CD14-positive monocyte (primary cell): Measurements from ENCODE around the gene MAP3K20. TPM values are rescaled to one million over a fixed set of nuclear protein-coding genes. Genes with fewer than 3 reads are reported as not detected.

ENCODE experiments used
- DNase-seq, 3 donors: peaks; one replicate each; pipeline ENCODE4 v3.0.0-alpha.2; 2011 to 2022
- H2AFZ ChIP-seq: 2 replicates; pipeline ENCODE4 v1.6.0; 2012; ENCODE audit warnings: mild to moderate bottlenecking, low read depth, low read length, inconsistent platforms; ENCODE audit not compliant: insufficient read depth, poor library complexity, severe bottlenecking
- H3K27ac ChIP-seq, 2 donors: 1 replicate in 1 of 2; 2 replicates in 1 of 2; pipeline ENCODE4 v1.5.1; 2012 to 2013; ENCODE audit warnings: low read length in 2 of 2, control low read depth in 1 of 2, inconsistent platforms in 1 of 2, low read depth in 1 of 2, mild to moderate bottlenecking in 1 of 2
- H3K27me3 ChIP-seq, 2 donors: one replicate each; pipeline versions ENCODE4 v1.6.0 to v1.6.1; 2011 to 2013; ENCODE audit warnings: low read length in 2 of 2; ENCODE audit not compliant: control insufficient read depth in 2 of 2, insufficient read depth in 2 of 2
- H3K36me3 ChIP-seq, 2 donors: replicated peaks in 1 of 2; 1 replicate in 1 of 2; 2 replicates in 1 of 2; pipeline versions ENCODE4 v1.5.1 to v1.6.1; 2012 to 2013; ENCODE audit warnings: low read length in 2 of 2, control low read depth in 1 of 2, inconsistent platforms in 1 of 2, mild to moderate bottlenecking in 1 of 2; ENCODE audit not compliant: insufficient read depth in 2 of 2, control insufficient read depth in 1 of 2
- H3K4me1 ChIP-seq, 2 donors: 1 replicate in 1 of 2; 2 replicates in 1 of 2; pipeline versions ENCODE4 v1.5.1 to v1.6.1; 2012 to 2013; ENCODE audit warnings: low read length in 2 of 2, control low read depth in 1 of 2, inconsistent platforms in 1 of 2, mild to moderate bottlenecking in 1 of 2, moderate library complexity in 1 of 2; ENCODE audit not compliant: insufficient read depth in 2 of 2, control insufficient read depth in 1 of 2
- H3K4me2 ChIP-seq: replicated peaks from 2 replicates; pipeline ENCODE3; 2012; ENCODE audit warnings: low read length, moderate library complexity, mild to moderate bottlenecking; ENCODE audit not compliant: poor library complexity, severe bottlenecking; ENCODE audit errors: extremely low read depth
- H3K4me3 ChIP-seq, 3 experiments: fragments of 200-600 bp in 1 of 3; sonication (generic) in 1 of 3; replicated peaks in 1 of 3; 1 replicate in 2 of 3; 2 replicates in 1 of 3; pipeline ENCODE4 v1.5.1; 2011 to 2013; ENCODE audit warnings: low read length in 3 of 3, mild to moderate bottlenecking in 3 of 3, control low read depth in 2 of 3, low read depth in 2 of 3, inconsistent platforms in 1 of 3, moderate library complexity in 1 of 3
- H3K79me2 ChIP-seq: 2 replicates; pipeline ENCODE4 v1.6.0; 2012; ENCODE audit warnings: mild to moderate bottlenecking, control low read depth, inconsistent platforms, low read length, moderate library complexity; ENCODE audit not compliant: insufficient read depth
- H3K9ac ChIP-seq: 2 replicates; pipeline ENCODE4 v1.6.0; 2017; ENCODE audit warnings: low read length, mild to moderate bottlenecking; ENCODE audit not compliant: insufficient read depth, poor library complexity, severe bottlenecking
- H3K9me3 ChIP-seq, 2 donors: replicated peaks in 1 of 2; 1 replicate in 1 of 2; 2 replicates in 1 of 2; pipeline versions ENCODE4 v1.5.1 to v1.6.1; 2012 to 2013; ENCODE audit warnings: low read length in 2 of 2, control low read depth in 1 of 2; ENCODE audit not compliant: control insufficient read depth in 1 of 2, insufficient read depth in 1 of 2
- H4K20me1 ChIP-seq: 2 replicates; pipeline ENCODE4 v1.6.0; 2012; ENCODE audit warnings: mild to moderate bottlenecking, low read length, control low read depth, moderate library complexity; ENCODE audit not compliant: insufficient read depth
- H3K27ac Mint-ChIP-seq, 7 donors: one replicate each; pipeline ENCODE4 v1.8.0; 2020; ENCODE audit warnings: mild to moderate bottlenecking in 7 of 7, mixed read lengths in 7 of 7, moderate library complexity in 6 of 7, inconsistent platforms in 2 of 7
- H3K27me3 Mint-ChIP-seq, 3 donors: one replicate each; pipeline ENCODE4 v1.8.0; 2021 to 2022; ENCODE audit warnings: low read depth in 3 of 3, mild to moderate bottlenecking in 3 of 3, mixed read lengths in 3 of 3, moderate library complexity in 3 of 3, inconsistent platforms in 1 of 3
- H3K36me3 Mint-ChIP-seq, 2 donors: one replicate each; pipeline ENCODE4 v1.8.0; 2020; ENCODE audit warnings: mixed read lengths in 2 of 2, inconsistent platforms in 1 of 2, mild to moderate bottlenecking in 1 of 2
- H3K4me1 Mint-ChIP-seq: one replicate; pipeline ENCODE4 v1.8.0; 2020; ENCODE audit warnings: mild to moderate bottlenecking, mixed read lengths
- H3K4me3 Mint-ChIP-seq, 2 donors: one replicate each; pipeline ENCODE4 v1.8.0; 2020; ENCODE audit warnings: mild to moderate bottlenecking in 2 of 2, mixed read lengths in 2 of 2, moderate library complexity in 1 of 2
- H3K9me3 Mint-ChIP-seq, 7 donors: one replicate each; pipeline ENCODE4 v1.8.0; 2020 to 2022; ENCODE audit warnings: mixed read lengths in 7 of 7, mild to moderate bottlenecking in 6 of 7, moderate library complexity in 6 of 7, inconsistent platforms in 2 of 7
- CTCF ChIP-seq: fragments of 200-600 bp; IDR thresholded peaks from one replicate; pipeline ENCODE4 v1.8.0; 2022; ENCODE audit warnings: antibody characterized with exemption, mild to moderate bottlenecking
- WGBS: methylation state at CpG from one replicate; pipeline ENCODE4 v1.1.5; 2013; ENCODE audit warnings: missing lambda C conversion rate; ENCODE audit not compliant: insufficient coverage; 5-methylcytosine and 5-hydroxymethylcytosine counted together
- intact Hi-C, 2 donors: fragments of 100-400 bp; cut with micrococcal nuclease; formaldehyde crosslinking; loops; one replicate each; pipeline versions ENCODE4 v1.15.0 to v1.15.1; 2023
- polyA plus RNA-seq, 3 donors: library from polyadenylated mRNA; depleted of rRNA in 1 of 3; unstranded in 2 of 3; stranded (reverse) in 1 of 3; fragments of 300-500 nt in 2 of 3; fragments of >200 nt in 1 of 3; fragmentation: Illumina TruSeq in 2 of 3; gene quantifications; 1 replicate in 2 of 3; 2 replicates in 1 of 3; pipeline ENCODE4 v1.2.3, GENCODE V29; 2012 to 2021

The MAP3K20 gene
- polyA plus RNA-seq, 3 donors = 14.3 to 30.7 (median 21.6) TPM

- Histone ChIP-seq H4K20me1 (no peaks in the 10 kb centered on the region), H3K4me3 (no peak overlapping the region), H3K27me3 (no peaks in the 10 kb centered on the region), H3K4me1 (peaks cover 44 to 53% of the 10 kb centered on the region in 2 donors), H3K36me3 (no peaks in the 10 kb centered on the region), H3K27ac (no peak overlapping the region), H3K9me3 (no peaks in the 10 kb centered on the region), H3K4me2 (no peak overlapping the region), H2AFZ (no peak overlapping the region), H3K79me2 (no peaks in the 10 kb centered on the region), H3K9ac (no peak overlapping the region)
- DNase-seq = peak in 2 of 3 donors; percentile 47 to 57
- intact Hi-C loops = no loop called here
- H3K27ac Mint-ChIP-seq = peak overlapping the region in 5 of 7 donors; percentile 58 to 88 (median 66)
- WGBS = 85% methylated on average over 3 of the region's 4 CpGs
- peaks cover 0 to 2% (median 0%) of the 10 kb centered on the region in 7 donors for H3K9me3 Mint-ChIP-seq
- peaks cover 0 to 2% of the 10 kb centered on the region in 2 donors for H3K36me3 Mint-ChIP-seq
- no peak overlapping the region for H3K4me3 Mint-ChIP-seq
- peaks cover 0 to 5% (median 0%) of the 10 kb centered on the region in 3 donors for H3K27me3 Mint-ChIP-seq
- no peak for TF ChIP-seq CTCF
- peaks cover 51% of the 10 kb centered on the region for H3K4me1 Mint-ChIP-seq
Observed at GRCh38 chr2:173056705-173057364, 18.8 kb upstream of the MAP3K20 start.

GRCh38 chr2:173058097-173058496, 17.5 kb upstream of the MAP3K20 start:
- peaks cover 48% of the 10 kb centered on the region for H3K4me1 Mint-ChIP-seq
- intact Hi-C loops = no loop called here
- Histone ChIP-seq H3K36me3 (no peaks in the 10 kb centered on the region), H3K27ac (peak overlapping the region in 1 of 2 donors; percentile 82), H3K4me3 (no peak overlapping the region), H2AFZ (peak overlapping the region; percentile 60), H3K79me2 (no peaks in the 10 kb centered on the region), H3K9me3 (no peaks in the 10 kb centered on the region), H3K27me3 (no peaks in the 10 kb centered on the region), H3K4me1 (peaks cover 41 to 48% of the 10 kb centered on the region in 2 donors), H3K4me2 (no peak overlapping the region), H4K20me1 (no peaks in the 10 kb centered on the region), H3K9ac (no peak overlapping the region)
- no peak overlapping the region for H3K4me3 Mint-ChIP-seq
- H3K27me3 Mint-ChIP-seq = peaks cover 0 to 5% (median 0%) of the 10 kb centered on the region in 3 donors
- peaks cover 0 to 2% (median 0%) of the 10 kb centered on the region in 7 donors for H3K9me3 Mint-ChIP-seq
- peak overlapping the region in 2 of 7 donors; percentile 35 to 90 for H3K27ac Mint-ChIP-seq
- no peak for TF ChIP-seq CTCF
- no peak for DNase-seq
- peaks cover 0 to 2% of the 10 kb centered on the region in 2 donors for H3K36me3 Mint-ChIP-seq
